Liver (tissue), 9 donors: ENCODE results near the gene CYP24A1. TPM values are rescaled to one million over a fixed set of nuclear protein-coding genes. Genes with fewer than 3 reads are reported as not detected.

Source experiments
- DNase-seq: peaks from one replicate; pipeline ENCODE4 v3.0.0-alpha.2; 2017; ENCODE audit warnings: low spot score
- H3K27ac ChIP-seq, 2 donors: one replicate each; pipeline ENCODE4 v1.7.0; 2013; ENCODE audit warnings: inconsistent platforms in 2 of 2, low read length in 2 of 2, control low read depth in 1 of 2, low read depth in 1 of 2, mild to moderate bottlenecking in 1 of 2
- H3K27me3 ChIP-seq, 4 donors: one replicate each; pipeline versions ENCODE4 v1.6.1 to v1.7.0; 2013; ENCODE audit warnings: low read length in 3 of 4, inconsistent platforms in 1 of 4, mild to moderate bottlenecking in 1 of 4, moderate library complexity in 1 of 4; ENCODE audit not compliant: control insufficient read depth in 4 of 4, insufficient read depth in 4 of 4
- H3K36me3 ChIP-seq, 4 donors: one replicate each; pipeline versions ENCODE4 v1.6.1 to v1.7.0; 2013; ENCODE audit warnings: low read length in 3 of 4, mild to moderate bottlenecking in 3 of 4, low read depth in 1 of 4, moderate library complexity in 1 of 4; ENCODE audit not compliant: control insufficient read depth in 4 of 4, insufficient read depth in 3 of 4
- H3K4me1 ChIP-seq, 4 donors: one replicate each; pipeline versions ENCODE4 v1.6.1 to v1.7.0; 2013; ENCODE audit warnings: low read length in 3 of 4, mild to moderate bottlenecking in 3 of 4, moderate library complexity in 1 of 4; ENCODE audit not compliant: control insufficient read depth in 4 of 4, insufficient read depth in 4 of 4
- H3K4me3 ChIP-seq, 3 donors: one replicate each; pipeline versions ENCODE4 v1.6.1 to v1.7.0; 2013; ENCODE audit warnings: low read length in 3 of 3, control low read depth in 1 of 3, low read depth in 1 of 3, mild to moderate bottlenecking in 1 of 3
- H3K9ac ChIP-seq, 2 donors: one replicate each; pipeline ENCODE4 v1.7.0; 2013; ENCODE audit warnings: low read length in 2 of 2, mild to moderate bottlenecking in 2 of 2, moderate library complexity in 2 of 2, control low read depth in 1 of 2, low read depth in 1 of 2
- H3K9me3 ChIP-seq, 4 donors: one replicate each; pipeline versions ENCODE4 v1.6.1 to v1.7.0; 2013; ENCODE audit warnings: low read length in 3 of 4; ENCODE audit not compliant: control insufficient read depth in 4 of 4
- ATF3 ChIP-seq: IDR thresholded peaks from 2 replicates; pipeline ENCODE4 v1.6.1; 2016; ENCODE audit warnings: antibody characterized with exemption
- CTCF ChIP-seq: fragments of 150-350 bp; IDR thresholded peaks from 2 replicates; pipeline ENCODE4 v1.5.1; 2017; ENCODE audit warnings: improper control_type of control experiment, low read depth, low read length; ENCODE audit not compliant: missing input control
- EGR1 ChIP-seq, 2 donors: IDR thresholded peaks; 2 replicates each; pipeline ENCODE4 v1.6.1; 2016 to 2018; ENCODE audit warnings: antibody characterized with exemption in 2 of 2, low read depth in 2 of 2
- FOXA1 ChIP-seq: IDR thresholded peaks from 2 replicates; pipeline ENCODE4 v1.6.1; 2016; ENCODE audit warnings: antibody characterized with exemption
- FOXA2 ChIP-seq: IDR thresholded peaks from 2 replicates; pipeline ENCODE4 v1.6.1; 2016; ENCODE audit warnings: antibody characterized with exemption
- GABPA ChIP-seq, 2 donors: IDR thresholded peaks in 1 of 2; conservative IDR thresholded peaks in 1 of 2; 2 replicates each; pipeline ENCODE4 v1.6.1; 2016; ENCODE audit warnings: antibody characterized with exemption in 2 of 2, mild to moderate bottlenecking in 1 of 2, moderate library complexity in 1 of 2
- HNF4A ChIP-seq, 2 donors: conservative IDR thresholded peaks; 2 replicates each; pipeline ENCODE4 v1.6.1; 2016; ENCODE audit warnings: antibody characterized with exemption in 2 of 2, mild to moderate bottlenecking in 2 of 2
- HNF4G ChIP-seq: IDR thresholded peaks from 2 replicates; pipeline ENCODE4 v1.6.1; 2016; ENCODE audit warnings: antibody characterized with exemption
- JUND ChIP-seq, 2 donors: IDR thresholded peaks; 2 replicates each; pipeline ENCODE4 v1.6.1; 2016; ENCODE audit warnings: antibody characterized with exemption in 2 of 2
- MAX ChIP-seq: IDR thresholded peaks from 2 replicates; pipeline ENCODE4 v1.6.1; 2016; ENCODE audit warnings: antibody characterized with exemption
- NR2F2 ChIP-seq: IDR thresholded peaks from 2 replicates; pipeline ENCODE4 v1.6.1; 2016; ENCODE audit warnings: antibody characterized with exemption
- RAD21 ChIP-seq, 2 donors: IDR thresholded peaks; 2 replicates each; pipeline ENCODE4 v1.6.1; 2016; ENCODE audit warnings: antibody characterized with exemption in 2 of 2, mild to moderate bottlenecking in 2 of 2
- REST ChIP-seq: IDR thresholded peaks from 2 replicates; pipeline ENCODE4 v1.6.1; 2016; ENCODE audit warnings: antibody characterized with exemption, mild to moderate bottlenecking
- RXRA ChIP-seq, 2 donors: IDR thresholded peaks; 2 replicates each; pipeline ENCODE4 v1.6.1; 2017 to 2018; ENCODE audit warnings: antibody characterized with exemption in 2 of 2, mild to moderate bottlenecking in 1 of 2
- SP1 ChIP-seq: IDR thresholded peaks from 2 replicates; pipeline ENCODE4 v1.6.1; 2018; ENCODE audit warnings: antibody characterized with exemption, mild to moderate bottlenecking
- TAF1 ChIP-seq: conservative IDR thresholded peaks from 2 replicates; pipeline ENCODE4 v1.6.1; 2016; ENCODE audit warnings: antibody characterized with exemption, mild to moderate bottlenecking
- YY1 ChIP-seq: IDR thresholded peaks from 2 replicates; pipeline ENCODE4 v1.6.1; 2016; ENCODE audit warnings: antibody characterized with exemption, mild to moderate bottlenecking
- ZBTB33 ChIP-seq: IDR thresholded peaks from 2 replicates; pipeline ENCODE4 v1.6.1; 2016; ENCODE audit warnings: antibody characterized with exemption
- WGBS: extraction: QIAGEN DNeasy Blood & Tissue Kit; methylation state at CpG from one replicate; pipeline ENCODE4 v1.1.7; 2013; 5-methylcytosine and 5-hydroxymethylcytosine counted together
- polyA plus RNA-seq, 2 donors: library from polyadenylated mRNA; stranded (reverse) in 1 of 2; unstranded in 1 of 2; fragments of 200-250 nt in 1 of 2; fragments of >200 nt in 1 of 2; fragmentation: Nextera tagmentation in 1 of 2; extraction: Ambion mirVana in 1 of 2; gene quantifications; one replicate each; pipeline versions ENCODE4 v1.2.1 to v1.2.3, GENCODE V29; 2013 to 2015
- total RNA-seq, 2 donors: library from RNA; depleted of rRNA; stranded (reverse); fragments of >200 nt; gene quantifications; one replicate each; pipeline ENCODE4 v1.2.3, GENCODE V29; 2014
- donor health status: healthy.
- donor health status: healthy.
- donor health status: healthy.
- donor health status: healthy.
- donor health status: healthy.

The CYP24A1 gene
- total and polyA plus RNA-seq, 4 donors = not detected

GRCh38 chr20:54176610-54177009 is 2.8 kb upstream of the CYP24A1 start:
- Histone ChIP-seq H3K27ac (no peak overlapping the region), H3K36me3 (no peaks in the 10 kb centered on the region), H3K9me3 (no peaks in the 10 kb centered on the region), H3K4me1 (peaks cover 5 to 22% (median 12%) of the 10 kb centered on the region in 4 donors), H3K9ac (no peak overlapping the region), H3K27me3 (peaks cover 4 to 7% (median 4%) of the 10 kb centered on the region in 4 donors), H3K4me3 (no peak overlapping the region)
- no peak for DNase-seq
- no peak for TF ChIP-seq GABPA (IDR thresholded peaks at IDR 0.05 in 1 of 2, conservative IDR thresholded peaks at IDR 0.05 in 1 of 2)
- no peak for TF ChIP-seq ATF3
- TF ChIP-seq SP1 = no peak
- TF ChIP-seq ZBTB33 = no peak
- no peak for TF ChIP-seq TAF1
- no peak for TF ChIP-seq YY1
- no peak for TF ChIP-seq HNF4A (conservative IDR thresholded peaks at IDR 0.05)
- no peak for TF ChIP-seq FOXA2
- TF ChIP-seq JUND (IDR thresholded peaks at IDR 0.05) = no peak
- TF ChIP-seq RAD21 (IDR thresholded peaks at IDR 0.05) = no peak
- no peak for TF ChIP-seq REST
- no peak for TF ChIP-seq FOXA1
- no peak for TF ChIP-seq CTCF
- TF ChIP-seq HNF4G = no peak
- no peak for TF ChIP-seq MAX
- no peak for TF ChIP-seq NR2F2
- no peak for TF ChIP-seq RXRA (IDR thresholded peaks at IDR 0.05)
- no peak for TF ChIP-seq EGR1 (IDR thresholded peaks at IDR 0.05; ENCODE audit: low read depth in 2 of 2)
- WGBS = 93% methylated on average over 2 of the region's 2 CpGs
